ENCODE results near the gene GPATCH1. TPM values are rescaled to one million over a fixed set of nuclear protein-coding genes. Genes with fewer than 3 reads are reported as not detected.

Gene GPATCH1
- total RNA-seq, 1 donor from 2014 or later: 8.7 TPM

DNA sequence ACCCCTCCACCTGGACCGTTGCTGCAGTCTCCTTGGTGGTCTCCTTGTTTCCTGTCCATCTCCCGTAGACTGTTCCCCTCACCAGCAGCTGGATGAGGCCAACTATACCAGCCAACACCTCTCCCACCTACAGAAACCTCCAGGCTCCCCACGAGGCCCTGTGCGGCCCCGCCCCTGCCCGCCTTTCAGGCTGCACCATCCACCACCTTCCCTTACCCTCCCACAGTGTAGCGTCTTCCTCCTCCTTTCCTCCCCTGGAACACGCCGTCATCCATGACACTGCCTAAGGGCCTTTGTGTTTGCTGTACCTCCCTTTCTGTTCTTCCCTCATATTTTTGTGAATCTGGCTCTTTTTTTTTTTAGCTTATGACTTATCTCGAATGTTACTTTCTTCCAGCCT lies 27.2 kb downstream of the GPATCH1 start:
- no peaks in the 10 kb centered on the region for H3K4me1 Mint-ChIP-seq (ENCODE audit: unreplicated experiment)
- H3K27ac Mint-ChIP-seq (ENCODE audit: unreplicated experiment): no peak overlapping the region
- H3K4me3 Mint-ChIP-seq (ENCODE audit: unreplicated experiment): peak overlapping the region; percentile 58

DNA sequence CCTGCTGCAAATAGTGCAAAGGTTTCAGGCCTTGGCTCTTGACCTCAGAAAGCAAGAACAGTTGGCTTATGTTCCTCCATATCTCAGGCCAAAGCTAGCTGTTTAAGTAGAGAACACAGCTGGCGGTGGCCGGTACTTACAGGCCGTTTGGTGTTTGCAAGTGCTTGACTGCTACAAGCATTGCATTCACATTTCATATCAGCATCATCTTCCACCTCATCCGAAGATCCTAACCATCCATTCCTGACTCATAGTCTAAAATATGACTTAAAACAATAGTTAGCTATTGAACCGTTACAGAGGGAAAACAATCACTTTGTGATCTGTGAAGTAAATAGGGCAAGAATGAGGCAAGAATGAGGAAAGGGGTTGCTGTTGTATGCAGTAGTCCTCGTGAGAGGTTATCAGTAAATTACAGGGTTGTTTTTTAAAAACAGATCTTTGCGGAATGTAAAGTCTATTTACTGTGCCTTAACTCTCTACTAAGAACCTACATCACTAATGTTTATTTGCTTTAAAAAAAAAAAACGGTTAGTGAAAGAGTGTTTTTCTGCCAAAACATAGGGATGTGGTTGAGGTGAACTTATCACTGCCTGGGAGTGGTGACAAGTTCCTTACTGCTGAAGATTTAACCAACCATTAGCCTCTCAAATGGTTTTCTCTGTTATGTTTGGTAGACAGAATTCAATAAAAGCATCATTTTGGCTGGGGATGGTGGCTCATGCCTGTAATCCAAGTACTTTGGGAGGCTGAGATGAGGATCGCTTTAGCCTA lies 29.3 kb downstream of the GPATCH1 start:
- Mint-ChIP-seq H3K9me3 (ENCODE audit: unreplicated experiment) (no peaks in the 10 kb centered on the region), H3K4me3 (ENCODE audit: unreplicated experiment) (no peak overlapping the region), H3K4me1 (ENCODE audit: unreplicated experiment) (no peaks in the 10 kb centered on the region), H3K27ac (ENCODE audit: unreplicated experiment) (no peak overlapping the region), H3K27me3 (ENCODE audit: unreplicated experiment) (peaks cover 2% of the 10 kb centered on the region), H3K36me3 (ENCODE audit: low read depth, unreplicated experiment) (peaks cover 18% of the 10 kb centered on the region)
- no peak for DNase-seq (ENCODE audit: low spot score)
- TF ChIP-seq, protein P1, sequence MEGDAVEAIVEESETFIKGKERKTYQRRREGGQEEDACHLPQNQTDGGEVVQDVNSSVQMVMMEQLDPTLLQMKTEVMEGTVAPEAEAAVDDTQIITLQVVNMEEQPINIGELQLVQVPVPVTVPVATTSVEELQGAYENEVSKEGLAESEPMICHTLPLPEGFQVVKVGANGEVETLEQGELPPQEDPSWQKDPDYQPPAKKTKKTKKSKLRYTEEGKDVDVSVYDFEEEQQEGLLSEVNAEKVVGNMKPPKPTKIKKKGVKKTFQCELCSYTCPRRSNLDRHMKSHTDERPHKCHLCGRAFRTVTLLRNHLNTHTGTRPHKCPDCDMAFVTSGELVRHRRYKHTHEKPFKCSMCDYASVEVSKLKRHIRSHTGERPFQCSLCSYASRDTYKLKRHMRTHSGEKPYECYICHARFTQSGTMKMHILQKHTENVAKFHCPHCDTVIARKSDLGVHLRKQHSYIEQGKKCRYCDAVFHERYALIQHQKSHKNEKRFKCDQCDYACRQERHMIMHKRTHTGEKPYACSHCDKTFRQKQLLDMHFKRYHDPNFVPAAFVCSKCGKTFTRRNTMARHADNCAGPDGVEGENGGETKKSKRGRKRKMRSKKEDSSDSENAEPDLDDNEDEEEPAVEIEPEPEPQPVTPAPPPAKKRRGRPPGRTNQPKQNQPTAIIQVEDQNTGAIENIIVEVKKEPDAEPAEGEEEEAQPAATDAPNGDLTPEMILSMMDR (IDR thresholded peaks at IDR 0.05; ENCODE audit: unreplicated experiment): no peak

More for the DNA sequence above, 27.2 kb downstream of the GPATCH1 start:
- TF ChIP-seq, protein P1 (IDR thresholded peaks at IDR 0.05; ENCODE audit: unreplicated experiment): no peak
- Mint-ChIP-seq H3K9me3 (ENCODE audit: unreplicated experiment) (no peaks in the 10 kb centered on the region), H3K27me3 (ENCODE audit: unreplicated experiment) (peaks cover 2% of the 10 kb centered on the region), H3K36me3 (ENCODE audit: low read depth, unreplicated experiment) (peaks cover 28% of the 10 kb centered on the region)
- DNase-seq (ENCODE audit: low spot score): no peak

DNA sequence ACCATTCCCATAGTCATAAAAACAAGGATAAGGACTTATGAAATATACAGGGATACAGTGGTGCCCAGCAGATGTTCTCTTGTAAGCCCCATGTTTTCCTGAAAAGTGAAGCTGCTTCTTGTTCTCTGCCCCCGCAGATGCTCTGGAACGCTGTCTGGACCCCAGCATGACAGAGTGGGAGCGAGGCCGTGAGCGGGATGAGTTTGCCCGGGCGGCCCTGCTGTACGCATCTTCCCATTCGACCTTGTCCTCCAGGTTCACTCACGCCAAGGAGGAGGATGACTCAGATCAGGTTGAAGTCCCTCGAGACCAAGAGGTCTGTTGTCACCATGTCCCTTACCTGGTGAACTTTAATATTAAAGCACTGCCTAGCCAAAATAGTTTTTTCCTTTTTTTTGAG lies 30.6 kb downstream of the GPATCH1 start:
- peaks cover 16% of the 10 kb centered on the region for H3K36me3 Mint-ChIP-seq (ENCODE audit: low read depth, unreplicated experiment)
- peaks cover 2% of the 10 kb centered on the region for H3K27me3 Mint-ChIP-seq (ENCODE audit: unreplicated experiment)
- TF ChIP-seq, protein P1 (IDR thresholded peaks at IDR 0.05; ENCODE audit: unreplicated experiment): no peak

DNA sequence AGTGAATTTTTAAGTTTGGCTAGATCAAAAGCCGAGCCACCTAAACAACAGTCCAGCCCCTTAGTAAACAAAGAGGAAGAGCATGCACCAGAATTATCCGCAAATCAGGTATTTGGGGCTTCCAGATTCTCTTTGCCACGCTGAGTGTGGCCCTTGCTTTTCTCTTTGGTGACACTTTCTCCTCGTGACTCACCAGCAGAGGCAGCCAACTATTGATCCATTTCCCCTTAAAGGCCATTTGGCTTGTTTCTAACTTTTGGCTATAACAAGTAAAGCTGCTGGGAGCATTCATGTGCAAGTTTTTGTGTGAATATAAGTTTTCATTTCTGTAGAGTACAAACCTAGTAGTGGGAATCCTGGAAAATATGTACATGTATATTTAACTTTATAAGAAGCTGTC lies 33.3 kb downstream of the GPATCH1 start:
- no peak overlapping the region for H3K27ac Mint-ChIP-seq (ENCODE audit: unreplicated experiment)
- H3K36me3 Mint-ChIP-seq (ENCODE audit: low read depth, unreplicated experiment): peaks cover 6% of the 10 kb centered on the region
- no peak for DNase-seq (ENCODE audit: low spot score)
- H3K9me3 Mint-ChIP-seq (ENCODE audit: unreplicated experiment): no peaks in the 10 kb centered on the region
- H3K4me1 Mint-ChIP-seq (ENCODE audit: unreplicated experiment): no peaks in the 10 kb centered on the region
- no peak overlapping the region for H3K4me3 Mint-ChIP-seq (ENCODE audit: unreplicated experiment)
- H3K27me3 Mint-ChIP-seq (ENCODE audit: unreplicated experiment): no peaks in the 10 kb centered on the region
- TF ChIP-seq, protein P1 (IDR thresholded peaks at IDR 0.05; ENCODE audit: unreplicated experiment): no peak

More for the DNA sequence above, 30.6 kb downstream of the GPATCH1 start:
- Mint-ChIP-seq H3K27ac (ENCODE audit: unreplicated experiment) (no peak overlapping the region), H3K9me3 (ENCODE audit: unreplicated experiment) (no peaks in the 10 kb centered on the region), H3K4me3 (ENCODE audit: unreplicated experiment) (peak overlapping the region; percentile 56), H3K4me1 (ENCODE audit: unreplicated experiment) (no peaks in the 10 kb centered on the region)
- DNase-seq (ENCODE audit: low spot score): no peak

DNA sequence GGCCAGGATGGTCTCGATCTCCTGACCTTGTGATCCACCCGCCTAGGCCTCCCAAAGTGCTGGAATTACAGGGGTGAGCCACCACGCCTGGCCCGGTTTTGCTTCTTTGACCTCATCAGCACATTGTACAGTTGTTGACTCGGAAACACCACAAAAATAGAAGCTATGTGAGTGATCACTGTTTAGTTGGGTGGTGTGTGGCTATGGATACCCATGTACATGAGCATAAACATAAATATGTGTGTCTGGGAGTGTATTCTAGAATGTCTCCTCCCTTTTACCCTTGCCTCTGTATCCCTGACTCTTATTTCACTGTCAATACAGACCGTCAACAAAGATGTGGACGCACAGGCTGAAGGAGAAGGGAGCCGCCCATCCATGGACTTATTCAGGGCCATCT lies 36.5 kb downstream of the GPATCH1 start:
- H3K4me1 Mint-ChIP-seq (ENCODE audit: unreplicated experiment): no peaks in the 10 kb centered on the region
- no peaks in the 10 kb centered on the region for H3K36me3 Mint-ChIP-seq (ENCODE audit: low read depth, unreplicated experiment)
- TF ChIP-seq, protein P1 (IDR thresholded peaks at IDR 0.05; ENCODE audit: unreplicated experiment): no peak
- no peak overlapping the region for H3K4me3 Mint-ChIP-seq (ENCODE audit: unreplicated experiment)
- DNase-seq (ENCODE audit: low spot score): no peak
- H3K27me3 Mint-ChIP-seq (ENCODE audit: unreplicated experiment): no peaks in the 10 kb centered on the region
- no peak overlapping the region for H3K27ac Mint-ChIP-seq (ENCODE audit: unreplicated experiment)
- no peaks in the 10 kb centered on the region for H3K9me3 Mint-ChIP-seq (ENCODE audit: unreplicated experiment)

Measured in endothelial cell (in vitro differentiated cells).